Subcutaneous abdominal adipose tissue (tissue), 5 donors: ENCODE data around the gene DHCR7.

Source experiments
- H3K27ac ChIP-seq: one replicate; pipeline ENCODE4 v1.7.0; 2013; ENCODE audit warnings: low read depth, mild to moderate bottlenecking, inconsistent platforms, low read length, moderate library complexity
- H3K27me3 ChIP-seq, 5 donors: one replicate each; pipeline ENCODE4 v1.7.0; 2013; ENCODE audit warnings: low read length in 5 of 5, inconsistent platforms in 1 of 5; ENCODE audit not compliant: control insufficient read depth in 5 of 5, insufficient read depth in 4 of 5
- H3K36me3 ChIP-seq, 5 donors: one replicate each; pipeline ENCODE4 v1.7.0; 2013; ENCODE audit warnings: low read length in 5 of 5; ENCODE audit not compliant: control insufficient read depth in 5 of 5, insufficient read depth in 5 of 5
- H3K4me1 ChIP-seq, 5 donors: one replicate each; pipeline ENCODE4 v1.7.0; 2013; ENCODE audit warnings: low read length in 5 of 5, mild to moderate bottlenecking in 3 of 5, moderate library complexity in 1 of 5; ENCODE audit not compliant: control insufficient read depth in 5 of 5, insufficient read depth in 5 of 5
- H3K4me3 ChIP-seq, 5 donors: one replicate each; pipeline ENCODE4 v1.7.0; 2013; ENCODE audit warnings: low read length in 5 of 5, low read depth in 1 of 5
- H3K9ac ChIP-seq, 5 donors: one replicate each; pipeline ENCODE4 v1.7.0; 2013; ENCODE audit warnings: low read length in 5 of 5, mild to moderate bottlenecking in 4 of 5, moderate library complexity in 3 of 5
- H3K9me3 ChIP-seq, 5 donors: one replicate each; pipeline ENCODE4 v1.7.0; 2013; ENCODE audit warnings: low read length in 5 of 5; ENCODE audit not compliant: control insufficient read depth in 5 of 5
- donor health status: healthy.
- donor health status: healthy.
- donor health status: healthy.
- donor health status: healthy.
- donor health status: healthy.

Gene DHCR7

GRCh38 chr11:71448257-71449171 is at the start of gene DHCR7:
Gene DHCR7, minus strand, starts transcription at chr11:71448393. Its CDS starts 3,441 bp downstream, at chr11:71444952.
- Histone ChIP-seq H3K27ac (peak within 1 kb of the TSS; percentile 60), H3K36me3 (peaks cover 0 to 9% (median 9%) of the 10 kb centered on the region in 5 donors), H3K9ac (peak within 1 kb of the TSS; percentile 64 to 90 (median 68)), H3K27me3 (no peaks in the 10 kb centered on the region), H3K9me3 (peaks cover 0 to 9% (median 2%) of the 10 kb centered on the region in 5 donors), H3K4me1 (peaks cover 0 to 39% (median 36%) of the 10 kb centered on the region in 5 donors), H3K4me3 (peak within 1 kb of the TSS; percentile 73 to 92 (median 89))

GRCh38 chr11:71496421-71496820 is 48.2 kb upstream of the DHCR7 start:
- Histone ChIP-seq H3K4me3 (no peak overlapping the region), H3K4me1 (peaks cover 2 to 13% (median 9%) of the 10 kb centered on the region in 5 donors), H3K9ac (no peak overlapping the region), H3K27ac (no peak overlapping the region), H3K27me3 (no peaks in the 10 kb centered on the region), H3K9me3 (peaks cover 0 to 3% (median 0%) of the 10 kb centered on the region in 5 donors), H3K36me3 (peaks cover 14 to 93% (median 82%) of the 10 kb centered on the region in 5 donors)

GRCh38 chr11:71495286-71496230 is 47.4 kb upstream of the DHCR7 start:
- H3K9me3 ChIP-seq = peaks cover 0 to 3% (median 0%) of the 10 kb centered on the region in 5 donors
- H3K36me3 ChIP-seq = peaks cover 14 to 93% (median 82%) of the 10 kb centered on the region in 5 donors
- H3K27ac ChIP-seq = no peak overlapping the region
- peaks cover 2 to 7% (median 6%) of the 10 kb centered on the region in 5 donors for H3K4me1 ChIP-seq
- no peaks in the 10 kb centered on the region for H3K27me3 ChIP-seq
- H3K9ac ChIP-seq = no peak overlapping the region
- H3K4me3 ChIP-seq = no peak overlapping the region

- Histone ChIP-seq H3K27me3 (no peaks in the 10 kb centered on the region), H3K9ac (no peak overlapping the region), H3K36me3 (peaks cover 8 to 82% (median 69%) of the 10 kb centered on the region in 5 donors), H3K4me1 (peaks cover 0 to 20% (median 0%) of the 10 kb centered on the region in 5 donors), H3K9me3 (peaks cover 0 to 3% (median 0%) of the 10 kb centered on the region in 5 donors), H3K27ac (no peak overlapping the region), H3K4me3 (no peak overlapping the region)
Observed at GRCh38 chr11:71491940-71492339, 43.7 kb upstream of the DHCR7 start.

GRCh38 chr11:71491531-71491930 is 43.3 kb upstream of the DHCR7 start:
- Histone ChIP-seq H3K36me3 (peaks cover 8 to 80% (median 67%) of the 10 kb centered on the region in 5 donors), H3K4me1 (peaks cover 0 to 20% (median 0%) of the 10 kb centered on the region in 5 donors), H3K9me3 (peaks cover 0 to 2% (median 0%) of the 10 kb centered on the region in 5 donors), H3K27ac (no peak overlapping the region), H3K9ac (no peak overlapping the region), H3K4me3 (no peak overlapping the region), H3K27me3 (no peaks in the 10 kb centered on the region)

- Histone ChIP-seq H3K4me3 (no peak overlapping the region), H3K9me3 (no peaks in the 10 kb centered on the region), H3K27me3 (no peaks in the 10 kb centered on the region), H3K9ac (no peak overlapping the region), H3K36me3 (peaks cover 8 to 80% (median 67%) of the 10 kb centered on the region in 5 donors), H3K4me1 (peaks cover 0 to 20% (median 0%) of the 10 kb centered on the region in 5 donors), H3K27ac (no peak overlapping the region)
Observed at GRCh38 chr11:71490731-71491390, 42.7 kb upstream of the DHCR7 start.

GRCh38 chr11:71490044-71490730 is 42.0 kb upstream of the DHCR7 start:
- Histone ChIP-seq H3K36me3 (peaks cover 8 to 80% (median 67%) of the 10 kb centered on the region in 5 donors), H3K27ac (no peak overlapping the region), H3K9me3 (no peaks in the 10 kb centered on the region), H3K4me1 (peaks cover 0 to 20% (median 0%) of the 10 kb centered on the region in 5 donors), H3K27me3 (no peaks in the 10 kb centered on the region), H3K9ac (no peak overlapping the region), H3K4me3 (no peak overlapping the region)

- Histone ChIP-seq H3K4me1 (peaks cover 0 to 20% (median 2%) of the 10 kb centered on the region in 5 donors), H3K9me3 (no peaks in the 10 kb centered on the region), H3K4me3 (no peak overlapping the region), H3K27me3 (no peaks in the 10 kb centered on the region), H3K27ac (no peak overlapping the region), H3K36me3 (peaks cover 4 to 80% (median 68%) of the 10 kb centered on the region in 5 donors), H3K9ac (no peak overlapping the region)
Observed at GRCh38 chr11:71489311-71490043, 41.3 kb upstream of the DHCR7 start.
